ENCODE results near the gene RIC1.

- TF ChIP-seq POLR2A (IDR thresholded peaks at IDR 0.05) (no peak), CTCF (IDR thresholded peaks at IDR 0.05 in 4 of 5, conservative IDR thresholded peaks at IDR 0.05 in 1 of 5) (no peak)
Measured at GRCh38 chr9:5582835-5583195, 46.1 kb upstream of the RIC1 start.
